Measurements from ENCODE around the gene ATG4D. TPM values are rescaled to one million over a fixed set of nuclear protein-coding genes. Genes with fewer than 3 reads are reported as not detected.

ATG4D gene
- total and polyA plus RNA-seq, 10 of the 15 experiments (the other 5 are each of a cell fraction or from before 2014, with no cell fraction given) = 0.39 to 28.7 (median 13.4) TPM

DNA sequence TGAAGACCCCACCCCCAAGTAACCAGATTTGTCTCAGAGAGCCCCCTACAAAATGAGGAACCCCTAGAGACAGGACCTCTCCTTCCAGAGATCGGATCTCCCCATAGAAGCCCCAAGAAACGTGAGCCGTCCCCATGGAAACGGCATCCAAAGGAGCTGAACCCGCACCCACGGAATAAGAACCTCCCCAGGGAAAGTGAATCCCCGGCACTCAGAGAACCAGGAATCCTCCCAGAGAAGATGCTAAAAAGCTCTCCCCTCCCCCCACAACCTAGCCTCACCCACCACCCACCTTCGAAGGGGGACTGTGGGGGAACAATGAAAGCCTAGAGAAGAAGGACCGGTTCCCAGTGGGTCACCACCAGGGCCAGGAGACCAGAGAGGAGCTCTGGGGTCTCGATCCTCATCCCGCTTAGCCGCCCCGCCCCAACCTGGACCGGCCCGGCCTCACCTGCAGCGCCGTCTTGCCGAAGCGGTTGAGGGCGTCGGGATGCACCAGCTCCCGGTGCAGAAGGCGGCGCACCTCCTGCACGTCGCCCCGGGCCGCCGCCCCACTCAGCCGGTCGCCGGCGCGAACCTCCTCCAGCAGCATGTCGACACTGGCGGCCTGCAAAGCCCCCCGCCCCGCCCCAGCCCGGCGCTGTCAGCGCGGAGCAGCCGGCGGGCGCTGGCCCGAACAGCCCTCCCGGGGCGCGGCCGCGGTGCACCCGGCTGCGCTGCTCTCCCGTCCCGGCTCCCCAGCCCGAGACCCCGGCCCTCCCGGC lies 24.5 kb downstream of the ATG4D start (continued):
- TF ChIP-seq DPF2 (IDR thresholded peaks at IDR 0.05) (peak; percentile 79), HDAC6 (IDR thresholded peaks at IDR 0.05; ENCODE audit: unreplicated experiment) (no peak), TBL1XR1 (IDR thresholded peaks at IDR 0.05; ENCODE audit: low read depth, low read length) (no peak), SMARCA5 (IDR thresholded peaks at IDR 0.05) (peak; percentile 91), ZNF384 (IDR thresholded peaks at IDR 0.05; ENCODE audit: borderline replicate concordance, low read depth, low read length) (no peak), CHD1 (IDR thresholded peaks at IDR 0.05; ENCODE audit: low read depth, low read length) (no peak), SRF (IDR thresholded peaks at IDR 0.05; ENCODE audit: low read depth in 2 of 2, low read length in 2 of 2) (no peak), NFYA (IDR thresholded peaks at IDR 0.05; ENCODE audit: borderline replicate concordance, low read depth, low read length) (no peak), TAF1 (IDR thresholded peaks at IDR 0.05; ENCODE audit: borderline replicate concordance, low read depth, low read length) (no peak), SMAD1 (IDR thresholded peaks at IDR 0.05; ENCODE audit: low read depth, partially characterized antibody) (no peak), ZSCAN29 (IDR thresholded peaks at IDR 0.05) (0 out of 2 replicates have a peak, but pooled peaks have one; percentile 25), TCF12 (IDR thresholded peaks at IDR 0.05; ENCODE audit: low read depth, low read length) (no peak), GABPA (IDR thresholded peaks at IDR 0.05; ENCODE audit: low read depth) (no peak), BMI1 (IDR thresholded peaks at IDR 0.05; ENCODE audit: borderline replicate concordance) (no peak), RFX5 (IDR thresholded peaks at IDR 0.05; ENCODE audit: low read depth, low read length) (no peak), CBFB (IDR thresholded peaks at IDR 0.05; ENCODE audit: low read depth) (no peak), NFXL1 (IDR thresholded peaks at IDR 0.05; ENCODE audit: borderline replicate concordance) (0 out of 2 replicates have a peak, but pooled peaks have one; percentile 75), RCOR1 (conservative IDR thresholded peaks at IDR 0.05; ENCODE audit: low read depth, low read length) (no peak)
- TF ChIP-seq, protein P1, sequence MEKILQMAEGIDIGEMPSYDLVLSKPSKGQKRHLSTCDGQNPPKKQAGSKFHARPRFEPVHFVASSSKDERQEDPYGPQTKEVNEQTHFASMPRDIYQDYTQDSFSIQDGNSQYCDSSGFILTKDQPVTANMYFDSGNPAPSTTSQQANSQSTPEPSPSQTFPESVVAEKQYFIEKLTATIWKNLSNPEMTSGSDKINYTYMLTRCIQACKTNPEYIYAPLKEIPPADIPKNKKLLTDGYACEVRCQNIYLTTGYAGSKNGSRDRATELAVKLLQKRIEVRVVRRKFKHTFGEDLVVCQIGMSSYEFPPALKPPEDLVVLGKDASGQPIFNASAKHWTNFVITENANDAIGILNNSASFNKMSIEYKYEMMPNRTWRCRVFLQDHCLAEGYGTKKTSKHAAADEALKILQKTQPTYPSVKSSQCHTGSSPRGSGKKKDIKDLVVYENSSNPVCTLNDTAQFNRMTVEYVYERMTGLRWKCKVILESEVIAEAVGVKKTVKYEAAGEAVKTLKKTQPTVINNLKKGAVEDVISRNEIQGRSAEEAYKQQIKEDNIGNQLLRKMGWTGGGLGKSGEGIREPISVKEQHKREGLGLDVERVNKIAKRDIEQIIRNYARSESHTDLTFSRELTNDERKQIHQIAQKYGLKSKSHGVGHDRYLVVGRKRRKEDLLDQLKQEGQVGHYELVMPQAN (conservative IDR thresholded peaks at IDR 0.05) = peak; percentile 90
- TF ChIP-seq, protein P2, sequence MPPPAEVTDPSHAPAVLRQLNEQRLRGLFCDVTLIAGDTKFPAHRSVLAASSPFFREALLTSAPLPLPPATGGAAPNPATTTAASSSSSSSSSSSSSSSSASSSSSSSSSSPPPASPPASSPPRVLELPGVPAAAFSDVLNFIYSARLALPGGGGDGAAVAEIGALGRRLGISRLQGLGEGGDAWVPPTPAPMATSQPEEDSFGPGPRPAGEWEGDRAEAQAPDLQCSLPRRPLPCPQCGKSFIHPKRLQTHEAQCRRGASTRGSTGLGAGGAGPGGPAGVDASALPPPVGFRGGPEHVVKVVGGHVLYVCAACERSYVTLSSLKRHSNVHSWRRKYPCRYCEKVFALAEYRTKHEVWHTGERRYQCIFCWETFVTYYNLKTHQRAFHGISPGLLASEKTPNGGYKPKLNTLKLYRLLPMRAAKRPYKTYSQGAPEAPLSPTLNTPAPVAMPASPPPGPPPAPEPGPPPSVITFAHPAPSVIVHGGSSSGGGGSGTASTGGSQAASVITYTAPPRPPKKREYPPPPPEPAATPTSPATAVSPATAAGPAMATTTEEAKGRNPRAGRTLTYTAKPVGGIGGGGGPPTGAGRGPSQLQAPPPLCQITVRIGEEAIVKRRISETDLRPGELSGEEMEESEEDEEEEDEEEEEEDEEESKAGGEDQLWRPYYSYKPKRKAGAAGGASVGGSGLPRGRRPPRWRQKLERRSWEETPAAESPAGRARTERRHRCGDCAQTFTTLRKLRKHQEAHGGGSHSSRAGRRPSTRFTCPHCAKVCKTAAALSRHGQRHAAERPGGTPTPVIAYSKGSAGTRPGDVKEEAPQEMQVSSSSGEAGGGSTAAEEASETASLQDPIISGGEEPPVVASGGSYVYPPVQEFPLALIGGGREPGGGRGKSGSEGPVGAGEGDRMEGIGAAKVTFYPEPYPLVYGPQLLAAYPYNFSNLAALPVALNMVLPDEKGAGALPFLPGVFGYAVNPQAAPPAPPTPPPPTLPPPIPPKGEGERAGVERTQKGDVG (CRISPR knock-in tag; IDR thresholded peaks at IDR 0.05) = no peak
- TF ChIP-seq, protein P3, sequence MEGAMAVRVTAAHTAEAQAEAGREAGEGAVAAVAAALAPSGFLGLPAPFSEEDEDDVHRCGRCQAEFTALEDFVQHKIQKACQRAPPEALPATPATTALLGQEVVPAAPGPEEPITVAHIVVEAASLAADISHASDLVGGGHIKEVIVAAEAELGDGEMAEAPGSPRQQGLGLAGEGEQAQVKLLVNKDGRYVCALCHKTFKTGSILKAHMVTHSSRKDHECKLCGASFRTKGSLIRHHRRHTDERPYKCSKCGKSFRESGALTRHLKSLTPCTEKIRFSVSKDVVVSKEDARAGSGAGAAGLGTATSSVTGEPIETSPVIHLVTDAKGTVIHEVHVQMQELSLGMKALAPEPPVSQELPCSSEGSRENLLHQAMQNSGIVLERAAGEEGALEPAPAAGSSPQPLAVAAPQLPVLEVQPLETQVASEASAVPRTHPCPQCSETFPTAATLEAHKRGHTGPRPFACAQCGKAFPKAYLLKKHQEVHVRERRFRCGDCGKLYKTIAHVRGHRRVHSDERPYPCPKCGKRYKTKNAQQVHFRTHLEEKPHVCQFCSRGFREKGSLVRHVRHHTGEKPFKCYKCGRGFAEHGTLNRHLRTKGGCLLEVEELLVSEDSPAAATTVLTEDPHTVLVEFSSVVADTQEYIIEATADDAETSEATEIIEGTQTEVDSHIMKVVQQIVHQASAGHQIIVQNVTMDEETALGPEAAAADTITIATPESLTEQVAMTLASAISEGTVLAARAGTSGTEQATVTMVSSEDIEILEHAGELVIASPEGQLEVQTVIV (IDR thresholded peaks at IDR 0.05; ENCODE audit: borderline replicate concordance, partially characterized antibody) = no peak
- TF ChIP-seq, protein P4, sequence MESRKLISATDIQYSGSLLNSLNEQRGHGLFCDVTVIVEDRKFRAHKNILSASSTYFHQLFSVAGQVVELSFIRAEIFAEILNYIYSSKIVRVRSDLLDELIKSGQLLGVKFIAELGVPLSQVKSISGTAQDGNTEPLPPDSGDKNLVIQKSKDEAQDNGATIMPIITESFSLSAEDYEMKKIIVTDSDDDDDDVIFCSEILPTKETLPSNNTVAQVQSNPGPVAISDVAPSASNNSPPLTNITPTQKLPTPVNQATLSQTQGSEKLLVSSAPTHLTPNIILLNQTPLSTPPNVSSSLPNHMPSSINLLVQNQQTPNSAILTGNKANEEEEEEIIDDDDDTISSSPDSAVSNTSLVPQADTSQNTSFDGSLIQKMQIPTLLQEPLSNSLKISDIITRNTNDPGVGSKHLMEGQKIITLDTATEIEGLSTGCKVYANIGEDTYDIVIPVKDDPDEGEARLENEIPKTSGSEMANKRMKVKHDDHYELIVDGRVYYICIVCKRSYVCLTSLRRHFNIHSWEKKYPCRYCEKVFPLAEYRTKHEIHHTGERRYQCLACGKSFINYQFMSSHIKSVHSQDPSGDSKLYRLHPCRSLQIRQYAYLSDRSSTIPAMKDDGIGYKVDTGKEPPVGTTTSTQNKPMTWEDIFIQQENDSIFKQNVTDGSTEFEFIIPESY (IDR thresholded peaks at IDR 0.05) = no peak

All from GM12878 (cell line).